ENCODE data around the gene PATL1. TPM values are rescaled to one million over a fixed set of nuclear protein-coding genes. Genes with fewer than 3 reads are reported as not detected.
"Not testable (repeated sequence)": the region's sequence is repeated elsewhere in the genome, so short reads cannot be mapped to it uniquely, and the experiment has no call there.

Gene PATL1
- polyA plus RNA-seq, 1 donor (not counting 4 experiments of a cell fraction or from before 2014, with no cell fraction given) = 31.1 TPM

- Histone ChIP-seq H3K9me3 (ENCODE audit: control insufficient read depth, low read depth, low read length) (no peaks in the 10 kb centered on the region), H3K4me3 (ENCODE audit: control insufficient read depth in 2 of 3, extremely low read depth in 1 of 3, insufficient read depth in 2 of 3, low read depth in 1 of 3, low read length in 3 of 3) (peak overlapping the region in 1 of 3 experiments; percentile 29), H3K4me2 (ENCODE audit: control insufficient read depth, extremely low read depth, insufficient read depth, low read depth, low read length) (peak overlapping the region; percentile 46), H3K4me1 (ENCODE audit: control insufficient read depth, extremely low read depth, insufficient read depth, low read length) (peaks cover 41% of the 10 kb centered on the region), H3K36me3 (ENCODE audit: control insufficient read depth in 2 of 2, extremely low read depth in 1 of 2, insufficient read depth in 2 of 2, low read length in 2 of 2) (no peaks in the 10 kb centered on the region), H4K20me1 (ENCODE audit: control insufficient read depth, extremely low read depth, insufficient read depth, low read length) (no peaks in the 10 kb centered on the region), H2AFZ (ENCODE audit: control insufficient read depth, low read length) (peak overlapping the region; percentile 87), H3K27ac (ENCODE audit: control insufficient read depth, insufficient read depth, low read length) (peak overlapping the region; percentile 93), H3K9ac (ENCODE audit: control insufficient read depth, extremely low read depth, insufficient read depth, low read length) (peak overlapping the region; percentile 57), H3K79me2 (ENCODE audit: control insufficient read depth, insufficient read depth, low read length) (no peaks in the 10 kb centered on the region), H3K9me1 (ENCODE audit: control insufficient read depth, extremely low read depth, insufficient read depth, low read length) (no peaks in the 10 kb centered on the region), H3K27me3 (ENCODE audit: control insufficient read depth, extremely low read depth, insufficient read depth, low read length) (no peaks in the 10 kb centered on the region)
- dilution Hi-C loops (cut with MboI; ENCODE audit: extremely low pct_ligation_motif_present, low sequenced_read_pairs) = no loop called here
- FAIRE-seq = peak; percentile 99
- TF ChIP-seq EZH2 (IDR thresholded peaks at IDR 0.05; ENCODE audit: low read length) = no peak
- TF ChIP-seq CTCF (optimal IDR thresholded peaks at IDR 0.05 in 1 of 3, IDR thresholded peaks at IDR 0.05 in 1 of 3, conservative IDR thresholded peaks at IDR 0.05 in 1 of 3; ENCODE audit: extremely low read depth in 1 of 3, insufficient read depth in 2 of 3, low read length in 3 of 3) = no peak
- peak; percentile 88 for DNase-seq (ENCODE audit: low read depth, low spot score)
Measured at GRCh38 chr11:59706518-59707285, 37.9 kb upstream of the PATL1 start.

- dilution Hi-C loops (cut with MboI; ENCODE audit: extremely low pct_ligation_motif_present, low sequenced_read_pairs) = no loop called here
- no peak overlapping the region for H3K4me3 ChIP-seq (ENCODE audit: control insufficient read depth in 2 of 3, extremely low read depth in 1 of 3, insufficient read depth in 2 of 3, low read depth in 1 of 3, low read length in 3 of 3)
Measured at GRCh38 chr11:59705294-59705693, 36.5 kb upstream of the PATL1 start.

GRCh38 chr11:59703515-59703914 lies 34.7 kb upstream of the PATL1 start:
- H3K27me3 ChIP-seq (ENCODE audit: control insufficient read depth, extremely low read depth, insufficient read depth, low read length); H3K27ac ChIP-seq (ENCODE audit: control insufficient read depth, insufficient read depth, low read length); H4K20me1 ChIP-seq (ENCODE audit: control insufficient read depth, extremely low read depth, insufficient read depth, low read length); H3K4me3 ChIP-seq (ENCODE audit: control insufficient read depth in 2 of 3, extremely low read depth in 1 of 3, insufficient read depth in 2 of 3, low read depth in 1 of 3, low read length in 3 of 3); H2AFZ ChIP-seq (ENCODE audit: control insufficient read depth, low read length); H3K36me3 ChIP-seq (ENCODE audit: control insufficient read depth in 2 of 2, extremely low read depth in 1 of 2, insufficient read depth in 2 of 2, low read length in 2 of 2); DNase-seq (ENCODE audit: low read depth, low spot score); H3K9me1 ChIP-seq (ENCODE audit: control insufficient read depth, extremely low read depth, insufficient read depth, low read length); dilution Hi-C loops (cut with MboI; ENCODE audit: extremely low pct_ligation_motif_present, low sequenced_read_pairs); FAIRE-seq; H3K79me2 ChIP-seq (ENCODE audit: control insufficient read depth, insufficient read depth, low read length); H3K9me3 ChIP-seq (ENCODE audit: control insufficient read depth, low read depth, low read length); H3K9ac ChIP-seq (ENCODE audit: control insufficient read depth, extremely low read depth, insufficient read depth, low read length); H3K4me2 ChIP-seq (ENCODE audit: control insufficient read depth, extremely low read depth, insufficient read depth, low read depth, low read length): not testable (repeated sequence)
- H3K4me1 ChIP-seq (ENCODE audit: control insufficient read depth, extremely low read depth, insufficient read depth, low read length) = peaks cover 29% of the 10 kb centered on the region

More at GRCh38 chr11:59705294-59705693, 36.5 kb upstream of the PATL1 start:
- Histone ChIP-seq H4K20me1 (ENCODE audit: control insufficient read depth, extremely low read depth, insufficient read depth, low read length) (no peaks in the 10 kb centered on the region), H3K9ac (ENCODE audit: control insufficient read depth, extremely low read depth, insufficient read depth, low read length) (no peak overlapping the region), H3K27me3 (ENCODE audit: control insufficient read depth, extremely low read depth, insufficient read depth, low read length) (no peaks in the 10 kb centered on the region), H2AFZ (ENCODE audit: control insufficient read depth, low read length) (peak overlapping the region; percentile 70), H3K79me2 (ENCODE audit: control insufficient read depth, insufficient read depth, low read length) (no peaks in the 10 kb centered on the region), H3K36me3 (ENCODE audit: control insufficient read depth in 2 of 2, extremely low read depth in 1 of 2, insufficient read depth in 2 of 2, low read length in 2 of 2) (no peaks in the 10 kb centered on the region), H3K9me1 (ENCODE audit: control insufficient read depth, extremely low read depth, insufficient read depth, low read length) (no peaks in the 10 kb centered on the region), H3K4me1 (ENCODE audit: control insufficient read depth, extremely low read depth, insufficient read depth, low read length) (peaks cover 39% of the 10 kb centered on the region), H3K4me2 (ENCODE audit: control insufficient read depth, extremely low read depth, insufficient read depth, low read depth, low read length) (no peak overlapping the region), H3K9me3 (ENCODE audit: control insufficient read depth, low read depth, low read length) (no peaks in the 10 kb centered on the region), H3K27ac (ENCODE audit: control insufficient read depth, insufficient read depth, low read length) (peak overlapping the region; percentile 93)
- no peak for FAIRE-seq
- DNase-seq (ENCODE audit: low read depth, low spot score) = no peak
- TF ChIP-seq EZH2 (IDR thresholded peaks at IDR 0.05; ENCODE audit: low read length) (no peak), CTCF (optimal IDR thresholded peaks at IDR 0.05 in 1 of 3, IDR thresholded peaks at IDR 0.05 in 1 of 3, conservative IDR thresholded peaks at IDR 0.05 in 1 of 3; ENCODE audit: extremely low read depth in 1 of 3, insufficient read depth in 2 of 3, low read length in 3 of 3) (no peak)

GRCh38 chr11:59700157-59700556 lies 31.3 kb upstream of the PATL1 start:
- H3K4me2 ChIP-seq (ENCODE audit: control insufficient read depth, extremely low read depth, insufficient read depth, low read depth, low read length); dilution Hi-C loops (cut with MboI; ENCODE audit: extremely low pct_ligation_motif_present, low sequenced_read_pairs); FAIRE-seq; DNase-seq (ENCODE audit: low read depth, low spot score); H2AFZ ChIP-seq (ENCODE audit: control insufficient read depth, low read length); H3K27ac ChIP-seq (ENCODE audit: control insufficient read depth, insufficient read depth, low read length); H3K79me2 ChIP-seq (ENCODE audit: control insufficient read depth, insufficient read depth, low read length); H3K4me3 ChIP-seq (ENCODE audit: control insufficient read depth in 2 of 3, extremely low read depth in 1 of 3, insufficient read depth in 2 of 3, low read depth in 1 of 3, low read length in 3 of 3); H4K20me1 ChIP-seq (ENCODE audit: control insufficient read depth, extremely low read depth, insufficient read depth, low read length); H3K36me3 ChIP-seq (ENCODE audit: control insufficient read depth in 2 of 2, extremely low read depth in 1 of 2, insufficient read depth in 2 of 2, low read length in 2 of 2); H3K27me3 ChIP-seq (ENCODE audit: control insufficient read depth, extremely low read depth, insufficient read depth, low read length); H3K4me1 ChIP-seq (ENCODE audit: control insufficient read depth, extremely low read depth, insufficient read depth, low read length); H3K9ac ChIP-seq (ENCODE audit: control insufficient read depth, extremely low read depth, insufficient read depth, low read length); H3K9me3 ChIP-seq (ENCODE audit: control insufficient read depth, low read depth, low read length); H3K9me1 ChIP-seq (ENCODE audit: control insufficient read depth, extremely low read depth, insufficient read depth, low read length): not testable (repeated sequence)
